NCI-H1105 (cell line): ENCODE measurements around the gene EXOSC7.
"Not testable (repeated sequence)": the region's sequence is repeated elsewhere in the genome, so short reads cannot be mapped to it uniquely, and the experiment has no call there.

ENCODE experiments used
- DNase-seq: peaks from one replicate; lab custom pipeline; 2025; lab: John Stamatoyannopoulos, UW

The EXOSC7 gene

GRCh38 chr3:44962621-44963393, 13.2 kb upstream of the EXOSC7 start:
- no peak for DNase-seq

GRCh38 chr3:44963571-44964325, 12.3 kb upstream of the EXOSC7 start:
- no peak for DNase-seq

- DNase-seq: no peak
Observed at GRCh38 chr3:44965165-44965564, 10.9 kb upstream of the EXOSC7 start.

GRCh38 chr3:44966795-44967278, 9.2 kb upstream of the EXOSC7 start:
- DNase-seq: no peak

GRCh38 chr3:44968447-44968858, 7.6 kb upstream of the EXOSC7 start:
- no peak for DNase-seq

- DNase-seq: no peak
Observed at GRCh38 chr3:44969154-44969827, 6.8 kb upstream of the EXOSC7 start.

- no peak for DNase-seq
Observed at GRCh38 chr3:44969828-44970179, 6.2 kb upstream of the EXOSC7 start.

- DNase-seq: no peak
Observed at GRCh38 chr3:44970926-44971490, 5.0 kb upstream of the EXOSC7 start.

GRCh38 chr3:44974416-44974815, 1.6 kb upstream of the EXOSC7 start:
- no peak for DNase-seq

- no peak for DNase-seq
Observed at GRCh38 chr3:44981220-44981619, 5.2 kb downstream of the EXOSC7 start.

- DNase-seq: no peak
Observed at GRCh38 chr3:44981751-44982150, 5.7 kb downstream of the EXOSC7 start.

- DNase-seq: no peak
Observed at GRCh38 chr3:44982817-44983216, 6.8 kb downstream of the EXOSC7 start.

GRCh38 chr3:44983484-44983941, 7.5 kb downstream of the EXOSC7 start:
- no peak for DNase-seq

GRCh38 chr3:44984335-44984734, 8.3 kb downstream of the EXOSC7 start:
- no peak for DNase-seq

GRCh38 chr3:44986330-44986729, 10.3 kb downstream of the EXOSC7 start:
- DNase-seq: not testable (repeated sequence)

- no peak for DNase-seq
Observed at GRCh38 chr3:44987332-44987731, 11.3 kb downstream of the EXOSC7 start.

GRCh38 chr3:44988073-44988472, 12.0 kb downstream of the EXOSC7 start:
- no peak for DNase-seq

GRCh38 chr3:44989141-44989540, 13.1 kb downstream of the EXOSC7 start:
- no peak for DNase-seq

- no peak for DNase-seq
Observed at GRCh38 chr3:44989636-44990373, 13.8 kb downstream of the EXOSC7 start.

GRCh38 chr3:44991326-44991725, 15.3 kb downstream of the EXOSC7 start:
- no peak for DNase-seq
